HEK293 (cell line): ENCODE measurements around the gene PIP5K1B.
A peak's percentile ranks its signal among the peaks of the same experiment; 100 is the strongest.

Experiments
- EGR2 ChIP-seq: fragments of 450-650 bp; formaldehyde crosslinking; IDR thresholded peaks from 2 replicates; pipeline ENCODE4 v1.5.1; 2016; ENCODE audit warnings: low read depth, missing biosample characterization, missing genetic modification characterization
- GLIS1 ChIP-seq: fragments of 450-650 bp; formaldehyde crosslinking; IDR thresholded peaks from 2 replicates; pipeline ENCODE4 v1.5.1; 2016; ENCODE audit warnings: missing biosample characterization, missing genetic modification characterization
- SCRT2 ChIP-seq: fragments of 450-650 bp; formaldehyde crosslinking; IDR thresholded peaks from 2 replicates; pipeline ENCODE4 v1.5.1; 2016; ENCODE audit warnings: missing biosample characterization, missing genetic modification characterization
- SP7 ChIP-seq: fragments of 450-650 bp; formaldehyde crosslinking; IDR thresholded peaks from 2 replicates; pipeline ENCODE4 v1.5.1; 2016; ENCODE audit warnings: missing biosample characterization, missing genetic modification characterization
- ZBTB17 ChIP-seq: fragments of 450-650 bp; formaldehyde crosslinking; IDR thresholded peaks from 2 replicates; pipeline ENCODE4 v1.5.1; 2016; ENCODE audit warnings: missing biosample characterization, missing genetic modification characterization
- ZBTB48 ChIP-seq: fragments of 450-650 bp; formaldehyde crosslinking; IDR thresholded peaks from 2 replicates; pipeline ENCODE4 v1.5.1; 2016; ENCODE audit warnings: missing biosample characterization, missing genetic modification characterization
- ZBTB8A ChIP-seq: fragments of 450-650 bp; formaldehyde crosslinking; IDR thresholded peaks from 2 replicates; pipeline ENCODE4 v1.5.1; 2016; ENCODE audit warnings: missing biosample characterization, missing genetic modification characterization
- ZNF121 ChIP-seq: fragments of 450-650 bp; formaldehyde crosslinking; IDR thresholded peaks from 2 replicates; pipeline ENCODE4 v1.5.1; 2016; ENCODE audit warnings: missing biosample characterization, missing genetic modification characterization
- ZNF175 ChIP-seq: fragments of 450-650 bp; formaldehyde crosslinking; IDR thresholded peaks from 2 replicates; pipeline ENCODE4 v1.5.1; 2016; ENCODE audit warnings: missing biosample characterization, missing genetic modification characterization
- ZNF184 ChIP-seq: fragments of 450-650 bp; IDR thresholded peaks from 2 replicates; pipeline ENCODE4 v1.5.1; 2018; ENCODE audit warnings: missing biosample characterization, mild to moderate bottlenecking, missing genetic modification characterization
- ZNF221 ChIP-seq: fragments of 450-650 bp; formaldehyde crosslinking; IDR thresholded peaks from 2 replicates; pipeline ENCODE4 v1.5.1; 2017; ENCODE audit warnings: missing biosample characterization, missing genetic modification characterization, borderline replicate concordance
- ZNF24 ChIP-seq: fragments of 450-650 bp; formaldehyde crosslinking; IDR thresholded peaks from 2 replicates; pipeline ENCODE4 v1.5.1; 2016; ENCODE audit warnings: missing biosample characterization, missing genetic modification characterization
- ZNF248 ChIP-seq: fragments of 450-650 bp; formaldehyde crosslinking; IDR thresholded peaks from 2 replicates; pipeline ENCODE4 v1.5.1; 2017; ENCODE audit warnings: missing biosample characterization, missing genetic modification characterization
- ZNF341 ChIP-seq: fragments of 450-650 bp; formaldehyde crosslinking; IDR thresholded peaks from 2 replicates; pipeline ENCODE4; 2016; ENCODE audit warnings: low read depth, missing biosample characterization, missing genetic modification characterization
- ZNF391 ChIP-seq: fragments of 450-650 bp; formaldehyde crosslinking; IDR thresholded peaks from 2 replicates; pipeline ENCODE4 v1.5.1; 2016; ENCODE audit warnings: low read depth, missing biosample characterization, missing genetic modification characterization, borderline replicate concordance
- ZNF529 ChIP-seq: fragments of 450-650 bp; formaldehyde crosslinking; IDR thresholded peaks from 2 replicates; pipeline ENCODE4 v1.5.1; 2017; ENCODE audit warnings: missing genetic modification characterization, missing biosample characterization; ENCODE audit not compliant: insufficient replicate concordance
- ZNF548 ChIP-seq: fragments of 450-650 bp; formaldehyde crosslinking; IDR thresholded peaks from 2 replicates; pipeline ENCODE4 v1.5.1; 2016; ENCODE audit warnings: missing biosample characterization, missing genetic modification characterization
- ZNF629 ChIP-seq: fragments of 450-650 bp; formaldehyde crosslinking; IDR thresholded peaks from 2 replicates; pipeline ENCODE4 v1.5.1; 2017; ENCODE audit warnings: missing biosample characterization, missing genetic modification characterization
- ZNF654 ChIP-seq: fragments of 450-650 bp; formaldehyde crosslinking; IDR thresholded peaks from 2 replicates; pipeline ENCODE4 v1.5.1; 2016; ENCODE audit warnings: low read depth, missing biosample characterization, missing genetic modification characterization
- ZNF664 ChIP-seq: fragments of 450-650 bp; formaldehyde crosslinking; IDR thresholded peaks from 2 replicates; pipeline ENCODE4 v1.5.1; 2016; ENCODE audit warnings: missing biosample characterization, missing genetic modification characterization
- ZXDB ChIP-seq: fragments of 450-650 bp; formaldehyde crosslinking; IDR thresholded peaks from 2 replicates; pipeline ENCODE4 v1.5.1; 2016; ENCODE audit warnings: missing biosample characterization, missing genetic modification characterization
- TF ChIP-seq, protein P1 (sequence below): fragments of 450-650 bp; formaldehyde crosslinking; IDR thresholded peaks from 2 replicates; pipeline ENCODE4 v1.5.1; 2017; ENCODE audit warnings: missing biosample characterization, missing genetic modification characterization
- TF ChIP-seq, protein P2 (sequence below): fragments of 450-650 bp; formaldehyde crosslinking; IDR thresholded peaks from 2 replicates; pipeline ENCODE4 v1.5.1; 2016; ENCODE audit warnings: missing biosample characterization, missing genetic modification characterization
- TF ChIP-seq, protein P3 (sequence below): fragments of 450-650 bp; formaldehyde crosslinking; IDR thresholded peaks from 2 replicates; pipeline ENCODE4 v1.5.0; 2017; ENCODE audit warnings: missing biosample characterization, missing genetic modification characterization, borderline replicate concordance
- TF ChIP-seq, protein P4 (sequence below): fragments of 450-650 bp; formaldehyde crosslinking; IDR thresholded peaks from 2 replicates; pipeline ENCODE4 v1.5.1; 2017; ENCODE audit warnings: missing biosample characterization, missing genetic modification characterization
- TF ChIP-seq, protein P5 (sequence below): fragments of 450-650 bp; formaldehyde crosslinking; IDR thresholded peaks from 2 replicates; pipeline ENCODE4 v1.5.1; 2016; ENCODE audit warnings: missing biosample characterization, missing genetic modification characterization, borderline replicate concordance
- TF ChIP-seq, protein P6 (sequence below): fragments of 450-650 bp; formaldehyde crosslinking; IDR thresholded peaks from 2 replicates; pipeline ENCODE4 v1.5.1; 2016; ENCODE audit warnings: missing biosample characterization, missing genetic modification characterization

Gene PIP5K1B

DNA sequence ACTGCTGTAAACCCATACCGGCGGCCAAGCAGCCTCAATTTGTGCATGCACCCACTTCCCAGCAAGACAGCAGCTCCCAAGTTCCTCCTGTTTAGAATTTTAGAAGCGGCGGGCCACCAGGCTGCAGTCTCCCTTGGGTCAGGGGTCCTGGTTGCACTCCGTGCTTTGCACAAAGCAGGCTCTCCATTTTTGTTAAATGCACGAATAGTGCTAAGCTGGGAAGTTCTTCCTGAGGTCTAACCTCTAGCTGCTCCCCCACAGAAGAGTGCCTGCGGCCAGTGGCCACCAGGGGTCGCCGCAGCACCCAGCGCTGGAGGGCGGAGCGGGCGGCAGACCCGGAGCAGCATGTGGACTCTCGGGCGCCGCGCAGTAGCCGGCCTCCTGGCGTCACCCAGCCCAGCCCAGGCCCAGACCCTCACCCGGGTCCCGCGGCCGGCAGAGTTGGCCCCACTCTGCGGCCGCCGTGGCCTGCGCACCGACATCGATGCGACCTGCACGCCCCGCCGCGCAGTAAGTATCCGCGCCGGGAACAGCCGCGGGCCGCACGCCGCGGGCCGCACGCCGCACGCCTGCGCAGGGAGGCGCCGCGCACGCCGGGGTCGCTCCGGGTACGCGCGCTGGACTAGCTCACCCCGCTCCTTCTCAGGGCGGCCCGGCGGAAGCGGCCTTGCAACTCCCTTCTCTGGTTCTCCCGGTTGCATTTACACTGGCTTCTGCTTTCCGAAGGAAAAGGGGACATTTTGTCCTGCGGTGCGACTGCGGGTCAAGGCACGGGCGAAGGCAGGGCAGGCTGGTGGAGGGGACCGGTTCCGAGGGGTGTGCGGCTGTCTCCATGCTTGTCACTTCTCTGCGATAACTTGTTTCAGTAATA, 330.6 kb downstream of the PIP5K1B start, which contains the start of gene FXN (continued):
- TF ChIP-seq ZNF654 (tag by site-specific recombination): peak; percentile 42; the same call in 1 of the 2 replicates
- TF ChIP-seq GLIS1 (tag by site-specific recombination): 0 out of 2 replicates have a peak, but pooled peaks have one; percentile 15
- no peak for TF ChIP-seq ZNF391
- no peak for TF ChIP-seq ZNF121 (tag by site-specific recombination)
- peak; percentile 29 for TF ChIP-seq ZXDB
- TF ChIP-seq, protein P1, sequence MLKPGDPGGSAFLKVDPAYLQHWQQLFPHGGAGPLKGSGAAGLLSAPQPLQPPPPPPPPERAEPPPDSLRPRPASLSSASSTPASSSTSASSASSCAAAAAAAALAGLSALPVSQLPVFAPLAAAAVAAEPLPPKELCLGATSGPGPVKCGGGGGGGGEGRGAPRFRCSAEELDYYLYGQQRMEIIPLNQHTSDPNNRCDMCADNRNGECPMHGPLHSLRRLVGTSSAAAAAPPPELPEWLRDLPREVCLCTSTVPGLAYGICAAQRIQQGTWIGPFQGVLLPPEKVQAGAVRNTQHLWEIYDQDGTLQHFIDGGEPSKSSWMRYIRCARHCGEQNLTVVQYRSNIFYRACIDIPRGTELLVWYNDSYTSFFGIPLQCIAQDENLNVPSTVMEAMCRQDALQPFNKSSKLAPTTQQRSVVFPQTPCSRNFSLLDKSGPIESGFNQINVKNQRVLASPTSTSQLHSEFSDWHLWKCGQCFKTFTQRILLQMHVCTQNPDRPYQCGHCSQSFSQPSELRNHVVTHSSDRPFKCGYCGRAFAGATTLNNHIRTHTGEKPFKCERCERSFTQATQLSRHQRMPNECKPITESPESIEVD: no peak
- 0 out of 2 replicates have a peak, but pooled peaks have one; percentile 16 for TF ChIP-seq SP7
- peak; percentile 45; the same call in 1 of the 2 replicates for TF ChIP-seq ZNF24 (tag by site-specific recombination)
- TF ChIP-seq ZBTB48: no peak
- TF ChIP-seq, protein P2, sequence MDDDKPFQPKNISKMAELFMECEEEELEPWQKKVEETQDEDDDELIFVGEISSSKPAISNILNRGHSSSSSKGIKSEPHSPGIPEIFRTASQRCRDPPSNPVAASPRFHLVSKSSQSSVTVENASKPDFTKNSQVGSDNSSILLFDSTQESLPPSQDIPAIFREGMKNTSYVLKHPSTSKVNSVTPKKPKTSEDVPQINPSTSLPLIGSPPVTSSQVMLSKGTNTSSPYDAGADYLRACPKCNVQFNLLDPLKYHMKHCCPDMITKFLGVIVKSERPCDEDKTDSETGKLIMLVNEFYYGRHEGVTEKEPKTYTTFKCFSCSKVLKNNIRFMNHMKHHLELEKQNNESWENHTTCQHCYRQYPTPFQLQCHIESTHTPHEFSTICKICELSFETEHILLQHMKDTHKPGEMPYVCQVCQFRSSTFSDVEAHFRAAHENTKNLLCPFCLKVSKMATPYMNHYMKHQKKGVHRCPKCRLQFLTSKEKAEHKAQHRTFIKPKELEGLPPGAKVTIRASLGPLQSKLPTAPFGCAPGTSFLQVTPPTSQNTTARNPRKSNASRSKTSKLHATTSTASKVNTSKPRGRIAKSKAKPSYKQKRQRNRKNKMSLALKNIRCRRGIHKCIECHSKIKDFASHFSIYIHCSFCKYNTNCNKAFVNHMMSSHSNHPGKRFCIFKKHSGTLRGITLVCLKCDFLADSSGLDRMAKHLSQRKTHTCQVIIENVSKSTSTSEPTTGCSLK: no peak
- no peak for TF ChIP-seq ZBTB17
- TF ChIP-seq ZNF248 (tag by site-specific recombination): no peak
- TF ChIP-seq, protein P3, sequence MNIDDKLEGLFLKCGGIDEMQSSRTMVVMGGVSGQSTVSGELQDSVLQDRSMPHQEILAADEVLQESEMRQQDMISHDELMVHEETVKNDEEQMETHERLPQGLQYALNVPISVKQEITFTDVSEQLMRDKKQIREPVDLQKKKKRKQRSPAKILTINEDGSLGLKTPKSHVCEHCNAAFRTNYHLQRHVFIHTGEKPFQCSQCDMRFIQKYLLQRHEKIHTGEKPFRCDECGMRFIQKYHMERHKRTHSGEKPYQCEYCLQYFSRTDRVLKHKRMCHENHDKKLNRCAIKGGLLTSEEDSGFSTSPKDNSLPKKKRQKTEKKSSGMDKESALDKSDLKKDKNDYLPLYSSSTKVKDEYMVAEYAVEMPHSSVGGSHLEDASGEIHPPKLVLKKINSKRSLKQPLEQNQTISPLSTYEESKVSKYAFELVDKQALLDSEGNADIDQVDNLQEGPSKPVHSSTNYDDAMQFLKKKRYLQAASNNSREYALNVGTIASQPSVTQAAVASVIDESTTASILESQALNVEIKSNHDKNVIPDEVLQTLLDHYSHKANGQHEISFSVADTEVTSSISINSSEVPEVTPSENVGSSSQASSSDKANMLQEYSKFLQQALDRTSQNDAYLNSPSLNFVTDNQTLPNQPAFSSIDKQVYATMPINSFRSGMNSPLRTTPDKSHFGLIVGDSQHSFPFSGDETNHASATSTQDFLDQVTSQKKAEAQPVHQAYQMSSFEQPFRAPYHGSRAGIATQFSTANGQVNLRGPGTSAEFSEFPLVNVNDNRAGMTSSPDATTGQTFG: no peak
- TF ChIP-seq ZNF548 (tag by site-specific recombination): no peak
- no peak for TF ChIP-seq ZNF629 (tag by site-specific recombination)
- no peak for TF ChIP-seq ZNF529 (tag by site-specific recombination)
- TF ChIP-seq, protein P4, sequence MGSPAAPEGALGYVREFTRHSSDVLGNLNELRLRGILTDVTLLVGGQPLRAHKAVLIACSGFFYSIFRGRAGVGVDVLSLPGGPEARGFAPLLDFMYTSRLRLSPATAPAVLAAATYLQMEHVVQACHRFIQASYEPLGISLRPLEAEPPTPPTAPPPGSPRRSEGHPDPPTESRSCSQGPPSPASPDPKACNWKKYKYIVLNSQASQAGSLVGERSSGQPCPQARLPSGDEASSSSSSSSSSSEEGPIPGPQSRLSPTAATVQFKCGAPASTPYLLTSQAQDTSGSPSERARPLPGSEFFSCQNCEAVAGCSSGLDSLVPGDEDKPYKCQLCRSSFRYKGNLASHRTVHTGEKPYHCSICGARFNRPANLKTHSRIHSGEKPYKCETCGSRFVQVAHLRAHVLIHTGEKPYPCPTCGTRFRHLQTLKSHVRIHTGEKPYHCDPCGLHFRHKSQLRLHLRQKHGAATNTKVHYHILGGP (tag by site-specific recombination): no peak
- no peak for TF ChIP-seq SCRT2 (tag by site-specific recombination)
- TF ChIP-seq ZNF221 (tag by site-specific recombination): no peak
- TF ChIP-seq ZNF664 (tag by site-specific recombination): 0 out of 2 replicates have a peak, but pooled peaks have one; percentile 6
- TF ChIP-seq, protein P5, sequence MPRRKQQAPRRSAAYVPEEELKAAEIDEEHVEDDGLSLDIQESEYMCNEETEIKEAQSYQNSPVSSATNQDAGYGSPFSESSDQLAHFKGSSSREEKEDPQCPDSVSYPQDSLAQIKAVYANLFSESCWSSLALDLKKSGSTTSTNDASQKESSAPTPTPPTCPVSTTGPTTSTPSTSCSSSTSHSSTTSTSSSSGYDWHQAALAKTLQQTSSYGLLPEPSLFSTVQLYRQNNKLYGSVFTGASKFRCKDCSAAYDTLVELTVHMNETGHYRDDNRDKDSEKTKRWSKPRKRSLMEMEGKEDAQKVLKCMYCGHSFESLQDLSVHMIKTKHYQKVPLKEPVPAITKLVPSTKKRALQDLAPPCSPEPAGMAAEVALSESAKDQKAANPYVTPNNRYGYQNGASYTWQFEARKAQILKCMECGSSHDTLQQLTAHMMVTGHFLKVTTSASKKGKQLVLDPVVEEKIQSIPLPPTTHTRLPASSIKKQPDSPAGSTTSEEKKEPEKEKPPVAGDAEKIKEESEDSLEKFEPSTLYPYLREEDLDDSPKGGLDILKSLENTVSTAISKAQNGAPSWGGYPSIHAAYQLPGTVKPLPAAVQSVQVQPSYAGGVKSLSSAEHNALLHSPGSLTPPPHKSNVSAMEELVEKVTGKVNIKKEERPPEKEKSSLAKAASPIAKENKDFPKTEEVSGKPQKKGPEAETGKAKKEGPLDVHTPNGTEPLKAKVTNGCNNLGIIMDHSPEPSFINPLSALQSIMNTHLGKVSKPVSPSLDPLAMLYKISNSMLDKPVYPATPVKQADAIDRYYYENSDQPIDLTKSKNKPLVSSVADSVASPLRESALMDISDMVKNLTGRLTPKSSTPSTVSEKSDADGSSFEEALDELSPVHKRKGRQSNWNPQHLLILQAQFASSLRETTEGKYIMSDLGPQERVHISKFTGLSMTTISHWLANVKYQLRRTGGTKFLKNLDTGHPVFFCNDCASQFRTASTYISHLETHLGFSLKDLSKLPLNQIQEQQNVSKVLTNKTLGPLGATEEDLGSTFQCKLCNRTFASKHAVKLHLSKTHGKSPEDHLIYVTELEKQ (tag by site-specific recombination): no peak
- TF ChIP-seq EGR2: no peak
- no peak for TF ChIP-seq ZNF175 (tag by site-specific recombination)
- 0 out of 2 replicates have a peak, but pooled peaks have one; percentile 59 for TF ChIP-seq ZNF184 (tag by site-specific recombination)
- TF ChIP-seq ZNF341: peak; percentile 79
- peak; percentile 74 for TF ChIP-seq ZBTB8A (tag by site-specific recombination)
- TF ChIP-seq, protein P6, sequence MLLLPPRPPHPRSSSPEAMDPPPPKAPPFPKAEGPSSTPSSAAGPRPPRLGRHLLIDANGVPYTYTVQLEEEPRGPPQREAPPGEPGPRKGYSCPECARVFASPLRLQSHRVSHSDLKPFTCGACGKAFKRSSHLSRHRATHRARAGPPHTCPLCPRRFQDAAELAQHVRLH (tag by site-specific recombination): peak; percentile 81
